GM18873 (cell line): ENCODE data around the gene CCN2.

Experiments
- ATAC-seq: cut with Tn5 transposase; IDR thresholded peaks from one replicate; pipeline ENCODE4 v1.9.1; 2021; ENCODE audit warnings: mild to moderate bottlenecking, moderate library complexity, moderate number of reproducible peaks; ENCODE audit not compliant: unreplicated experiment, low FRiP score

CCN2 gene, protein sequence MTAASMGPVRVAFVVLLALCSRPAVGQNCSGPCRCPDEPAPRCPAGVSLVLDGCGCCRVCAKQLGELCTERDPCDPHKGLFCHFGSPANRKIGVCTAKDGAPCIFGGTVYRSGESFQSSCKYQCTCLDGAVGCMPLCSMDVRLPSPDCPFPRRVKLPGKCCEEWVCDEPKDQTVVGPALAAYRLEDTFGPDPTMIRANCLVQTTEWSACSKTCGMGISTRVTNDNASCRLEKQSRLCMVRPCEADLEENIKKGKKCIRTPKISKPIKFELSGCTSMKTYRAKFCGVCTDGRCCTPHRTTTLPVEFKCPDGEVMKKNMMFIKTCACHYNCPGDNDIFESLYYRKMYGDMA

DNA sequence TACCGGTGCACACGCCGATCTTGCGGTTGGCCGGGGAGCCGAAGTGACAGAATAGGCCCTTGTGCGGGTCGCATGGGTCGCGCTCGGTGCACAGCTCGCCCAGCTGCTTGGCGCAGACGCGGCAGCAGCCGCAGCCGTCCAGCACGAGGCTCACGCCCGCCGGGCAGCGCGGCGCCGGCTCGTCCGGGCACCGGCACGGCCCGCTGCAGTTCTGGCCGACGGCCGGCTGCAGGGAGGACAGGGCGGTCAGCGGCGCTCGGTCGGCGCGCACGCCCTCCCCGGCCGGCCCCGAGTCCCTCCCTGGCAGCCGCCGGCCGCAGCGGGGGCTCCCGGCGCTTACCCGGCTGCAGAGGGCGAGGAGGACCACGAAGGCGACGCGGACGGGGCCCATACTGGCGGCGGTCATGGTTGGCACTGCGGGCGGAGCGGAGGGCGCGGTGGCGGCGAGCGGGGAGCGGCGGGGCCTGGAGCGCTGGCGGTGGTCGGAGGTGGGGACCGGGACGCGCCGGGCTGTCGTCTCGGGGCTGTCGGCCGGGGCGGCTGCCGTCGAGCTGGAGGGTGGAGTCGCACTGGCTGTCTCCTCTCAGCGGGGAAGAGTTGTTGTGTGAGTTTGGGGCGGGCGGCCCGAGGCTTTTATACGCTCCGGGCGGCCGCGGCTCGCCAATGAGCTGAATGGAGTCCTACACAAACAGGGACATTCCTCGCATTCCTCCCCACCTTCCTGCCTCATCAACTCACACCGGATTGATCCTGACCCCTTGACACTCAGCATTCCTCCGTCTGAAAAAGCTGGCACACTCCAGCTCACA is at the start of gene CCN2:
CCN2 (minus strand) TSS at position 606 of the 809 bp plus-strand sequence; CDS start at position 406, 200 bp downstream.
- no peak for ATAC-seq

DNA sequence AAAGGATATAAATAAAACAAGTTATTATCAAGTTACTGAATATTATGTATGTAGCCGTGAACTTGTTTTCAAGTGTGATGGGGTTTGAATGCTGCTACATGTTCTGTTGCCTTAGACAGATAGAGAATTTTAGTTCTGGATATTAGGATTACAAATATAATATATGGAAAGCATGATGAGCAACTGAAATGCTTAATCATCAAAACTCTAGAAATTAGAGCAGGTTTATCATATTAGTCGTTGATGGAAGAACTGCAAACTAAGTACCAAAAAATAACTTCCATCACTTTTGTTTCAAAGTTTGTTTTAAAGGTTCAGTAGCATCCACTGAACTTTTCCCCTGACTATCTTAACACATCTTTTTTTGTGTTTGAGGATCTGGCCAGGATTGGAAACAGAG is 49.1 kb upstream of the CCN2 start:
- ATAC-seq: no peak

DNA sequence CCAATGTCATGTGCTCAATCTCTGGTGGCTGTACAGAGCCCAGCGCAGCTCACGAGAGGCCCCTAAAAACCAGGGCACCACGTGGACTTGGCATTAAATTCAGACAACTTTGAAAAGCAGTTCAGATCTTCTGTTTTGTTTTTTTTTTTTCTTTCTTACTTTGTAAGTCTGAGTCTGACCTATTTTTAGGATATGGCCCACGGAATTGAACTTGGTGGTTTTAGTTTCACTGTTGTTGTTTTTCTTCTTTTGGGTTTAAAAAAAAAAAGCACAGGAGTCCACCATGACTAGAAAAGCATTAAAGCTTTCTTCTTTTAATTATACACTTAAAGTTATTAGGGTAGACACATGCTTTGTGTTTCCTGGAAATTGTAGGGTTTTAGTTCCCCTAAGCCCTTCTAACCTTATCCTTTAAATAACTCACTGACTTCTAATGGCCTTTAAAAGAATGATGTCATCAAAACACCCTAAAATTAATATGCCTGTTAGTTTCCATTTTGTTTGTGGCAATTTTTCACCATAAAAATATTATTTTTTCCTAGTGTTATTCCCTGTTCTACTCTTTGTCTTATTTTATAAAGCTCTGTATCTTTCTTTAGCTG is 48.5 kb upstream of the CCN2 start:
- ATAC-seq: no peak

DNA sequence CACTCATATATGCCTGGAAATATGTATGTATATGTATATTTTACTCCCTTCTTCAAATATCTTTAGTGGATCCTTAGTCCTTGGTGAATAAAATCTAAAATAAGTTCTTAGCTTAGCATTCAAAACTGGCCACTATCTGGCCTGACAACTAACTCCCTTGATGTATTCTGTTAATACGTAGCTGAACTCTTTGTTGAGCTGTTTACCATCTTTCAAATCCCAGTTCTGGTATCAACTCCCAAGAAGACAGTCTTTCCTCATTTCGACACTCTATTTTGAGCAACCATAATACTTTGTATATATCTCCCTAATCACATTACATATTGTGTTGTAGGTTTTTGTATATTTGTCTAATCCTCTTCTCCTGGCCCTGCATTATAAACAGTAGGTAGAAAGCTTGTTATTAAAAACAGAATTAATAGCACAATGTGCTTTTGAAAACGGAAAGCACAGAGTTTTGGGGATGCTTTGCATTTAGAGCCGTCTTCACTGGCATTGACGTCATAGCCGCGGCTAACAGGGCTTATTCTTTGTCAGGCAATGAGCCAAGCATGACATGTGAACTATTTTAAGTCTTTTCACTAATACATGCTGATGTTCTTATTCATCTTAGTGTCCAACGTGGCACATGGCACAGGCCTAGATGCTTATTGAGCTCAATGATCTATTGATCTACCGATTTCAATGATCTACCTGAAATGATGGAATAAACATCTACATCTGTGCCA is 47.2 kb upstream of the CCN2 start:
- no peak for ATAC-seq

DNA sequence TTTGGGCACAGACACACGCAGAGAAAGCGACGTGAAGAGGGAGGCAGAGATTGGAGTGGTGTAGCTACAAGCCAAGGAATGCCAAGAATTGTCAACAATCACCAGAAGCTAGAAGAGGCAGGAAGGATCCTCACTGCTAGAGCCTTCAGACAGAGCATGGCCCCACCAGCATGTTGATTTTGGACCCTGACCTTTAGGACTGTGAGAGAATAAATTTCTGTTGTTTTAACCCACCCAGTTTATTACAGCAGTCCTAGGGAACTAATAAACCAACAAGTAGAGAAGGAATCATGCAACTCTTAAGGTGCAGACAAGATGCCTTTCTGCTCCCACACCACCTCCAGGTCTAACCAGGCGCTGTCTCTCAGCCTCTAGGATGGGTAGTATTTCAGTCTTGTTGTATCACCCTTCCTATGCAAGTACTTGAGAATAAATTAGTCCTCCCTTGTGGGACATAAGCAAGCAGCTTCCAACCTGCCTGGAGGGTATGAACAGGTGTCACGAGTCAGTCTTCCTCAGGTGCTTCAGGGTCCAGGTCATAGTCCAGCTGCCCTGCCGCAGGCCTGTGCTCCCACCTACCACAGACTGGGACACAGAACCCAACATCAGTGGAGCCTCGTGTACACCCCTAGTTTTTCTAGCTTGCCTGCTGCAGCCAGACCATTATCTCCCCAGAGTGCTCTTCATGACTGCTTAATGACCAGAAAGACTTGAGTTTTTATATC is 46.4 kb upstream of the CCN2 start:
- no peak for ATAC-seq

DNA sequence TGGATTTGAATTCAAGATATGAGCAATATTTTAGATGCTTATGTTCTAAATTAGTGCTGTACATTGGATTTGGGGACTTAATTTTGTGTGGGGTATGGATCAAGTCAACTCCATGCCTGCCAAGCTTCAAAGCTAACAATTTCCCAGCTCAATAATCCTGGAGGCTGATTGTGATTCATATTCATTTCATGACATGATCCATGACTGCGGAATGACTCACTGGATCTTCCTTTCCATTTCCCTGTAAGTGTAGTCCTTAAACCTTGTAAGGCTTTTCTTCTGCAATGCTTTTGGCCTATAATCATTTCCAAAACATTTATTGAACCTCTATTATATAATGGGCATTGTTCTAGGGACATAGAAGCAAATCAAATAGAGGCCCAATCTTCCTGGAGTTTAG is 44.7 kb upstream of the CCN2 start:
- ATAC-seq: no peak

DNA sequence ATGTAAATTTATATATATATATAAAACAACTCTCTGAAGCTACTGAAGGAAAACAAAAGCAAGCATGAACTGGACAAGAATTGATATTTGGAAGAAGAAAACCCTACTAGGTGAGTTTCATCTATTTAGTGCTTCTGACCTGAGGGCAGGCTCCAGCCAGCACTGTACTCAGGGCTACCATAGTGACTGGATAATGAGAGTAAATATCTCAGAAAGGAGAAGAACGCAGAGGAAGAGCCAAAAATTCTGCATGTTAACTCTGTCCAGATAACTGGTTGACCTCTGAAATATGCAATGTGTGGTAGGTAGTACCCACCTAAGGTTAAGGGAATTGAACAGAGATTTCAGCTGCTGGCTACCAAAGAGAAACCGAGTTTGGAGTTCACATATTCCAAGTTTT is 41.4 kb upstream of the CCN2 start:
- no peak for ATAC-seq

DNA sequence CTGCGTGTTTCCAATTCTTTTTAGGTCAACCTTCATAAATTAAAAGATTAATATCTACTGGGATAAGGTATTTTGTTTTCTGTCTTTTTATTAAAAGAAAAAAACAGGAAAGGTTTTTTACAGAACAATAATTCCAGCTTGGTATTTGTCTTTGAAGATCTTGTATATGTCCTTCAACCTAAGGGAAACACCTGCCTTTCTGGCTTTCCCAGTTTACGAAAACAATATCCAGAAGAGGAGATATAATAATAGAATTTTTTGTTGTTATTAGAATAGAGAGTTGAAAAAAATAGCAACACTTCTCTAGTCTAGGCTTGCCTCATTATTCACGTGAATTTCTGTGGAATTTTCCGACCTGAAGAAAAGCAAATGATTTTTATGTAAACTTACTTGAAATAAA is 37.9 kb upstream of the CCN2 start:
- no peak for ATAC-seq

DNA sequence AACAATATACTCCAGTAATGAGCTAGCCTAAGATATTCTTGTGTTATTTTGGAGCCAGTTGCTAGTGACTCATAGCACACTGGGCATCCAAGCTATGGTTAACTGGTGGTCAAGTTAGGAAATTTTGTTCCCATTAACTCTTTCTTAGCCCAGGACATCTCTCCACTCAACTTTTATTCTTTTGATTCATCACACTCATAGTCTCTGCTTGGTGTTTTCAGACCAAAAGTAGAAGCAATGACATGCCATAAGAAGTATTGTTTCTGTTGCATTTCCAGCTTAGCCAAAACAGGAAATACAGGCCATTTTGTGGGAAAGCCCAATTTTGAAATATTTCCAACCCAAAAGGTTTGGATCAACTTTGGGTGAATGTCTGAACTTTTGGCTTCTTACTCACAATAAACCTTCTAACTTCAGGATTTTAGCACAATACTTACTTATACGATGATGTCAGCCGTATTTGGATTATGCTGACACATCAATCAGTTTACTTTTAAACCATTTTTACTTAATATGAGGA is 31.6 kb upstream of the CCN2 start:
- no peak for ATAC-seq

DNA sequence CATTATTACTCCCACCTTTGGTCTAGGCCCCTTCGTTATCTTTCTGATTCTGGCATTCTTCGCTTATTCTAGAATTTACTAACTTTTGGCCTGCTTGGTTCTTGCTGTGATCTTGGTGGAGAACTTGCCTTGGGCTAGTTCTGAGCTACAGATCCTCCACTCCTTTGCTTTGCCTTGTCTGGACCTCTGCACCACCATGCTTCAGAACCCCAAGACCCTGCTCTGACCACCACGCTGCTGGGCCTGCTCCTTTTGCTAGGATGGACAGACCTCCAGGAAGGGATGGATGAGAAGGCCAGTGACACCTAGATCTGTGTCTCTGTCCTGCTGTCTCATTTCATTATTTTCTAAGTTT is 30.4 kb upstream of the CCN2 start:
- no peak for ATAC-seq

DNA sequence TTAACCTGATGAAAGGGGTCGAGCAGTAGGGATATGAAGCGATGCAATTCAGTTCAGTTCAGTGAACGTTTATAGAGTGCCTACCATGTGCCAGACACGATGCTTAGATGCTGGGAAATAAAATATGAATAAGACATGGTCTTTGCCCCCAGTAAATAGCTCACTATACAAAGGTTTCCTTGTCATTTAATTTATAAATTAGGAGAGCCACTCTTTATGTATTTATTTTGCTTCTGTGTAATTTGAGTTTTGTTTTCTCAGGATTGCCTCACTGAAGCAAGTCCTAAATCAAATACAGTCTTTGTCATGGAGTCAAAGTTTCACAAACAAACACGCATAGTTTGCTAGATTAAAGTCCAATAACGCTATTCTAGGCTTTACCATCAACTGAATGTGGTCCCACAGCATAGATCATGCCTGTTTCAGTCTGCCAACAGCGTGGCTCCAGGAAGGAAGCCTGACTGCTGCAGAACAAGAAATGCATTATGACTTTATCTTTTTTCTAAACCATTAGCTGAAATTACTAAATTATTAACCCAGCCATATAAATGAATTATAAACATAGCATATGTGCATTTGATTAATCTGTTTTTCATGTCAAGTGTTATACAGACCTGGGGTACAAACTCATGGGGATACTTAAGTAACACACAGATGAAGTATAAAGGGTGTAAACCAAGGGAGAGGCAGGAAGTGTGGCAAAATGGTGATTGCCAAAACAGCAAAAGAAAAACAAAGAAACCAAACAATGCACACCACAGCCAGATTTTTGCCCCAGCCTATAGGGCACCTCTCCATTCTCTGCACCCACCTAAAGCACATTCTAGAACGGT is 29.8 kb upstream of the CCN2 start:
- no peak for ATAC-seq

DNA sequence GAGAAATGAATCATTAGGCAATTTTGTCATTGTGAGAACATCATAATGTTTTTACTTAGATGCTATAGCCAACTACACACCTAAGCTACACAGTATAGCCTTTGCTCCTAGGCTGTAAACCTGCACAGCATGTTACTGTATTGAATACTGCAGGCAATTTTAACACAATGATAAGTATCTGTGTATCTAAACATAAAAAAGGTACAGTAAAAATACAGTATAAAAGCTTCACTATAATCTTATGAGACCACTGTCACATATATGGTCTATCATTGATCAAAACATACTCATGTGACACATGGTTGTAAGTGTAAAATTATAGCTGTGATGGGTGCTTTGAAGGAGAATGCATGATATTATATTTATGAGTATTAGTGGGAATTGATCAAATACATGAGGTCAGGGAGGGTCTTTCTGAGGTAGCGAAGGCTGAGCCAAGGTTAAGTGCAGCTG is 29.2 kb upstream of the CCN2 start:
- ATAC-seq: no peak

DNA sequence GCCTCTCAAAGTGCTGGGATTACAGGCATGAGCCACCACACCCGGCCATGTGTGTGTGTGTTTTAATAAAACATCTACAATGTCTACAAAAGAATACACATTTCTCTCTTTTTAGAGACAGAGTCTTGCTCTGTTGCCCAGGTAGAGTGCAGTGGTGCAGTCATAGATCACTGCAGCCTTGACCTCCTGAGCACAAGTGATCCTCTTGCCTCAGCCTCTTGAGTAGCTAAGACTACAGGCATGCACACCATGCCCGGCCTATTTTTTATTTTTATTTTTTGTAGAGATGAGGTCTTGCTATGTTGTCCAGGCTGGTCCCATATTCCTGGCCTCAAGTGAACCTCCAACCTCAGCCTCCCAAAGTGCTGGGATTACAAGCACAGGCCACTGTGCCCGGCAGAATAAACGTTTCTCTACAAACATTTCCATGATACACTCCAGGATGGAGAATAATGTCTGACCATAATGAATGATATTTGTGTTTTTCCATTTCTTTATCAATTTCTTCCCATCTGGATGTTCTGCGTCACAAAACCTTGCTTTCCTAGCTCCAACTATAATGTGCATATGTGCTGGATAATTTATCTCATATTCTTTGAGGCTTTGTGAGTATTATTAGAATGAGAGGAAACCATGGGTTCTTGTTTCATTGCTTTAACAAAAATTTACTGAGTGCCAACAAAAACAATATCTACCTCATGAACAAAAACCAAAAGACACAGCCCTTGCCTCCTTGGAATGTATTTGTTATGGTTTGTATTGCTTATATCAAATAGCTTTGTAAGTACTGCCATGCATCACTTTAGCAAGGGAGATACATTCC is 28.6 kb upstream of the CCN2 start:
- ATAC-seq: no peak

DNA sequence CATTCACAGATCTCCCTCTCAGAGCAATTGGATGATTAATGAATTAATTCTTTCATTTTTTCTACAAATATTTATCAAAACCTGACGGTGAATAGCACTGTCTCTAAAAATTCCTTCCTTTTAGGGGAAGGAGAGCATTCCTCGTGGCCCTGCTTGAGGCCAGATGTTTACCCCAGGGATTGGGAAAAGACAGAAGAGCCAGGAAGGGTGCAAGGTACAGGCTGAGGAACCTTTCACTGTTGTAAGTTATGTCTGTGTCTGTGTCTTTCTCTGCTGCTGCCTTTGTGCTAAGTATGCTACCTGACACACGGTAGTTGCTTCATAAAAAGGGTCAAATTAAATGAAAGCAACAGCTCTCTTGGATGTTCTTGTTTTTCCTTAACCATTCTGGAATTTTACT is 27.4 kb upstream of the CCN2 start:
- ATAC-seq: no peak

DNA sequence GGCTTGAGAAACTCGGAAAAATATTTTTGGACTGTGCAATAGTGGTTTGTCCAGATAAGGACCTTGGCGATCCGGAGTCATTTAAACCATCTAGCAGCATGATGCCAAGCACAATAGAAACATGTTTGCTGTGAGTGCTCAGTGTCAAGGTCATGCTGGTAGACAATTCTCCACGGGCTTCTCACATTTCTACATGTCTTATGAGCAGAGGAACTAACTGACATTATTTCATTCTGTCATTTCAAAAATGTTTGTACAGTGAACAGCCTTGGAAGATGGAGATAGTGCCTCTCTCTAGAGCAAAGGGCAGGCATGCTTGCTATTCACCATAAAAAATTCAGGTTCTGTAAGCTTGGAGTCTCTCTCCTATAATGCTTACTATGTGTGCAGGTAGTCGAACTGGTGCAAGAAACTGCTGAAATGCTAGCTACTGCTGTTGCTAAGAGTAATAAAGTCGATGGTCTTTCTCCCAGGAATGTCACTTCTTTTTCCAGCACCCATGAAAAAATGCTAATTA is 25.4 kb upstream of the CCN2 start:
- ATAC-seq: no peak

DNA sequence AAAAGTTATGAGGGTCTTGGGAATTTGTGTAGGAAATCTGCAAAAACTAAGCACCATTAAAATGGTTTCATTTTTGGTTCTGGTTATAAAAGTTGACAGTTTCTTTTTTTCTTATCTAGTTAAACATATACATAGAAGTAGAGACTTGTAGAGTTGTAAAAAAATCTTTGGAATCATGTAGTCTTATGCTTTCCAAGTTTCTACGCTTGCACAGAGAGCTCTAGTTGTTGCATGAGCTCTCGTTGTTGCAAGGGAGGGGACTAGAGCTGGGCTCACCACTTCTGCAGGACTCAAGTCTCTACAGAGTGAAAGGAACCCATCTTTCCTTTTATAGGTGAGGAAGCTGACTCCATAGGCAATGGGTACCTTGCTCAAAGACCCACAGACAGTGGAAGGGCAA is 21.6 kb upstream of the CCN2 start:
- no peak for ATAC-seq

DNA sequence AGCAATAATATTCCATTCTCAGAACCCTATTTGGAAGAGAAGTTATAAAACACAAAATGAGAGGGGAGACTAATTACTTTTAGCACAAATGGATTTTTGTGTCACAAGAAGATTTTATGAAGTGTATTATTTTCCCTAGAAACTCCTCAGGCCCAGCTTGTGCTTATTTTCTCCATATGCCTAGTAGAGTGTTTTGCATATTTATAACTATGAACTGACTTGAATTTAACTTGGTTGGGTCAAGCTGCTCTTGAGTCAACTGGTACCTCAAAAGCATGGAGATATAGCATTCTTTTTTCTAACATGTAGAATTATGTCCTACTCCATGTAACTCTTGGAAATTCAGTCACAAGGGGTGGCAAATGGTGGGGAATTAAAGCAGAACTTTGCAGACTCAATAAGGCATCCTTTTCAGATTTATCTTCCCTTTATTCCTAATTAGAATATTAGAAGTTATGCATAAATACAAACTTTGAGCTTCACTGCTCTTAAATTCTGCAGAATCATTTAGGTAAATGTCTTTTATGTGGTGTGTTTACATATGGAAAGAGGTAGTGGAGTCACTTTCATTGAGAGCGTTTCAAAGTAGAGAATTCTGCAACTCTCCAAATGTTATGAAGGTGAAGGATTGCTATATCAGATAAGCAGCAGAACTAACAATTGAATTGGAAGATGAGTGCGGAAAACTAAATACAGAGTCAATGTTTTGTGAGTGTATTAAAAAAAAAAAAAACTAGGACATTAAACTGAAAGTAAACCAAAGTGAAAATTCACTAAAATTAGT is 19.1 kb upstream of the CCN2 start:
- no peak for ATAC-seq
